ENCODE results near the gene MYO15B.

Gene MYO15B

GRCh38 chr17:75563063-75563758 is 24.4 kb upstream of the MYO15B start:
- no peak for TF ChIP-seq CTCF (IDR thresholded peaks at IDR 0.05)

GRCh38 chr17:75564195-75564594 is 23.4 kb upstream of the MYO15B start:
- no peak for TF ChIP-seq CTCF (IDR thresholded peaks at IDR 0.05)

- TF ChIP-seq CTCF (IDR thresholded peaks at IDR 0.05) = no peak
Measured at GRCh38 chr17:75565066-75565465, 22.5 kb upstream of the MYO15B start.

GRCh38 chr17:75565618-75566017 is 22.0 kb upstream of the MYO15B start:
- TF ChIP-seq CTCF (IDR thresholded peaks at IDR 0.05) = no peak

- no peak for TF ChIP-seq CTCF (IDR thresholded peaks at IDR 0.05)
Measured at GRCh38 chr17:75566416-75566815, 21.2 kb upstream of the MYO15B start.

GRCh38 chr17:75566834-75567233 is 20.8 kb upstream of the MYO15B start:
- no peak for TF ChIP-seq CTCF (IDR thresholded peaks at IDR 0.05)

- no peak for TF ChIP-seq CTCF (IDR thresholded peaks at IDR 0.05)
Measured at GRCh38 chr17:75568412-75569255, 19.0 kb upstream of the MYO15B start.

Data from LNCAP (cell line).